HepG2 (cell line): Measurements from ENCODE around the gene ADAMTS8.

ENCODE experiments used
- GABPA ChIP-seq, 2 experiments: IDR thresholded peaks; 2 replicates each; pipeline ENCODE4 v1.6.1; 2011 to 2016; ENCODE audit warnings: low read depth in 2 of 2, low read length in 1 of 2, missing biosample characterization in 1 of 2, missing genetic modification characterization in 1 of 2
- MAFK ChIP-seq, 2 experiments: IDR thresholded peaks in 1 of 2; conservative IDR thresholded peaks in 1 of 2; 2 replicates each; pipeline ENCODE4 v1.6.1; 2011; ENCODE audit warnings: improper control_type of control experiment in 2 of 2, low read length in 2 of 2
- MEF2D ChIP-seq: sonication (generic); formaldehyde crosslinking; IDR thresholded peaks from 2 replicates; pipeline ENCODE4 v1.5.1; 2020; ENCODE audit warnings: mild to moderate bottlenecking, missing genetic modification reagents
- MXI1 ChIP-seq: IDR thresholded peaks from 3 replicates; pipeline ENCODE4 v1.6.1; 2012; ENCODE audit warnings: low read depth, low read length, inconsistent platforms, borderline replicate concordance
- NONO ChIP-seq, 2 experiments: fragments of 450-650 bp in 1 of 2; sonication (generic) in 1 of 2; formaldehyde crosslinking in 1 of 2; IDR thresholded peaks in 1 of 2; conservative IDR thresholded peaks in 1 of 2; 2 replicates each; pipeline versions ENCODE4 v1.6.1 to v1.8.0; 2017 to 2022; ENCODE audit warnings: mild to moderate bottlenecking in 1 of 2, missing genetic modification reagents in 1 of 2, moderate library complexity in 1 of 2
- ONECUT2 ChIP-seq: sonication (generic); formaldehyde crosslinking; IDR thresholded peaks from 2 replicates; pipeline ENCODE4 v1.4.0; 2020; ENCODE audit warnings: missing genetic modification reagents
- TAF1 ChIP-seq: sonication (generic); formaldehyde crosslinking; IDR thresholded peaks from 2 replicates; pipeline ENCODE4 v1.4.0; 2020; ENCODE audit warnings: missing genetic modification reagents
- TCF12 ChIP-seq, 2 experiments: fragments of 450-650 bp in 1 of 2; sonication (generic) in 1 of 2; formaldehyde crosslinking in 1 of 2; IDR thresholded peaks; 2 replicates each; pipeline versions ENCODE4 v1.6.1 to v1.8.0; 2017 to 2022; ENCODE audit warnings: antibody characterized with exemption in 1 of 2, mild to moderate bottlenecking in 1 of 2, missing genetic modification reagents in 1 of 2, moderate library complexity in 1 of 2
- THAP11 ChIP-seq: IDR thresholded peaks from 2 replicates; pipeline ENCODE4 v1.6.1; 2016; ENCODE audit warnings: missing biosample characterization, missing genetic modification reagents
- TP53 ChIP-seq: sonication (generic); formaldehyde crosslinking; conservative IDR thresholded peaks from 2 replicates; pipeline ENCODE4 v1.4.0; 2020; ENCODE audit warnings: missing genetic modification reagents
- ZBTB8A ChIP-seq: sonication (generic); formaldehyde crosslinking; IDR thresholded peaks from 2 replicates; pipeline ENCODE4 v1.4.0; 2020; ENCODE audit warnings: mild to moderate bottlenecking, low read depth, missing genetic modification reagents, borderline replicate concordance
- ZFP91 ChIP-seq: sonication (generic); formaldehyde crosslinking; IDR thresholded peaks from 2 replicates; pipeline ENCODE4 v1.9.0; 2022; ENCODE audit warnings: missing genetic modification reagents, mild to moderate bottlenecking, borderline replicate concordance
- ZNF768 ChIP-seq: sonication (generic); formaldehyde crosslinking; IDR thresholded peaks from 2 replicates; pipeline ENCODE4 v1.4.0; 2020; ENCODE audit warnings: missing genetic modification reagents

- TF ChIP-seq ONECUT2 (no peak), TAF1 (CRISPR knock-in tag) (no peak), GABPA (IDR thresholded peaks at IDR 0.05; ENCODE audit: low read depth, low read length) (no peak), GABPA (CRISPR knock-in tag; IDR thresholded peaks at IDR 0.05; ENCODE audit: low read depth) (no peak), MAFK (conservative IDR thresholded peaks at IDR 0.05 in 1 of 2, IDR thresholded peaks at IDR 0.05 in 1 of 2; ENCODE audit: low read length in 2 of 2) (no peak), MXI1 (no peak), ZFP91 (CRISPR knock-in tag) (no peak), THAP11 (CRISPR knock-in tag) (no peak), MEF2D (CRISPR knock-in tag) (no peak), TCF12 (IDR thresholded peaks at IDR 0.05) (no peak), TCF12 (CRISPR knock-in tag; IDR thresholded peaks at IDR 0.05) (no peak), TP53 (no peak), ZBTB8A (CRISPR knock-in tag) (no peak), ZNF768 (CRISPR knock-in tag) (no peak), NONO (IDR thresholded peaks at IDR 0.05) (no peak), NONO (CRISPR knock-in tag; conservative IDR thresholded peaks at IDR 0.05) (no peak)
Observed at GRCh38 chr11:130452176-130452575, 23.8 kb upstream of the ADAMTS8 start.
